ENCODE results near the gene MEG3. TPM values are rescaled to one million over a fixed set of nuclear protein-coding genes. Genes with fewer than 3 reads are reported as not detected.
A peak's percentile ranks its signal among the peaks of the same experiment; 100 is the strongest.

Gene MEG3
- total RNA-seq: not detected

DNA sequence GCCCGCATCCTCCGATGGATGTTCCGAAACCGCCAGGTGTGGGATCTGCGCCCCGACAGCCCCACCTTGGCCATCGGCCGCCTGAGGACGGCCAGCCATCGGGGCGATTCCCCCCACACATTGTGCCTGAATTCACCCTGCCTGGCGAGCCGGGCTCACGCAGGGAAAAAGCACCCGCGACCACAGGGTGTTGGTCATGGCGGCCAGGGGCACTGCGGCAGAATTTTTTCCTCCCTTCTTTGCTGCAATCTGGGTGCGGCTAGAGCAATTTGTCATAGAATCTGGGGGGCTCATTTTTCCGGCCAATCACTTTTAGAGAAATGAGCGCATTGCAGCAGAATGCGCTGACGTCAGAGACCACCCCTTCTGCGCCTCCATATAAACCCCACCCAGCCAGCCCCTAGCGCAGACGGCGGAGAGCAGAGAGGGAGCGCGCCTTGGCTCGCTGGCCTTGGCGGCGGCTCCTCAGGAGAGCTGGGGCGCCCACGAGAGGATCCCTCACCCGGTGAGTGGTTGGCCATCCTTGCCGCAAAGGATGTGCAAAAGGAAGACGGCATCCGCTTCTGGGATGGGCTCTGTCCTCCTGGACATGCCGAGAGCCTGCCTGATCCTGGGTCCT, at the start of gene MEG3:
MEG3 (plus strand) TSS at position 406 of the 619 bp plus-strand sequence.
- POLR2A ChIA-PET: no interaction called here
- H3K9me3 Mint-ChIP-seq: peaks cover 7% of the 10 kb centered on the region
- no peaks in the 10 kb centered on the region for H3K36me3 Mint-ChIP-seq
- CTCF ChIA-PET: interaction anchor here (0.6 kb wide), 1 partner anchor 163 kb away, joined by 3 read pairs; no protein-coding TSS in a partner anchor
- H3K27me3 Mint-ChIP-seq: peaks cover 38% of the 10 kb centered on the region
- H3K27ac Mint-ChIP-seq: no peak within 1 kb of the TSS
- H3K4me3 Mint-ChIP-seq: no peak within 1 kb of the TSS
- peaks cover 8% of the 10 kb centered on the region for H3K4me1 Mint-ChIP-seq (ENCODE audit: low read depth)
- intact Hi-C loops (cut with micrococcal nuclease): no loop called here
- no peak for DNase-seq

- intact Hi-C loops (cut with micrococcal nuclease): no loop called here
- Mint-ChIP-seq H3K36me3 (no peaks in the 10 kb centered on the region), H3K9me3 (no peaks in the 10 kb centered on the region), H3K4me3 (no peak overlapping the region), H3K4me1 (ENCODE audit: low read depth) (no peaks in the 10 kb centered on the region), H3K27me3 (peaks cover 3% of the 10 kb centered on the region), H3K27ac (no peak overlapping the region)
- DNase-seq: no peak
- ChIA-PET POLR2A (no interaction called here), CTCF (no interaction called here)
These were observed 49.1 kb upstream of the MEG3 start for GRCh38 chr14:100776681-100777365.

DNA sequence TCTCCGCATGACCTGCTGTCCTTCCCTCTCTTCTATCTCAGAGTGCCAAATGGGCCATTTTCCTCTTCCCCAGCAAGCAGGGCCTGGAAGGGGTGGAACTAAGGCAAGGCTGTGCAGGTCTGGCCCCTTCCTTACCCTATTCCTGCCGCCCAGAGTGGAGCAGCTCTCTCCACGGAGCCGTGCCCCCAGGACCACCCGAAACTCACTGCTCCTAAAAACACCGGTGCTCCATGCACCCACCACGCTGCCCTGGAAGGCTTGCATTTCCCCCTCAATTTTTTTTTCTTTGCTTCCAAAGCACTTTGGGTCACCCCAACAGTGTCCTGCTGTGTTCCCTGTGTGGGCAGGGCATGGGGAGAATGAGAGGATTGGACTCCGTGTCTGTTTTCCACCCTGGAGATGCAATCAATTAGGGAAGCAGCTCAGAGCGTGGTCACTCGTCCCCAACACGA, 48.5 kb upstream of the MEG3 start:
- CTCF ChIA-PET: no interaction called here
- H3K36me3 Mint-ChIP-seq: no peaks in the 10 kb centered on the region
- intact Hi-C loops (cut with micrococcal nuclease): no loop called here
- H3K27me3 Mint-ChIP-seq: peaks cover 3% of the 10 kb centered on the region
- no peaks in the 10 kb centered on the region for H3K4me1 Mint-ChIP-seq (ENCODE audit: low read depth)
- POLR2A ChIA-PET: no interaction called here
- H3K27ac Mint-ChIP-seq: no peak overlapping the region
- H3K9me3 Mint-ChIP-seq: no peaks in the 10 kb centered on the region
- no peak overlapping the region for H3K4me3 Mint-ChIP-seq
- no peak for DNase-seq

DNA sequence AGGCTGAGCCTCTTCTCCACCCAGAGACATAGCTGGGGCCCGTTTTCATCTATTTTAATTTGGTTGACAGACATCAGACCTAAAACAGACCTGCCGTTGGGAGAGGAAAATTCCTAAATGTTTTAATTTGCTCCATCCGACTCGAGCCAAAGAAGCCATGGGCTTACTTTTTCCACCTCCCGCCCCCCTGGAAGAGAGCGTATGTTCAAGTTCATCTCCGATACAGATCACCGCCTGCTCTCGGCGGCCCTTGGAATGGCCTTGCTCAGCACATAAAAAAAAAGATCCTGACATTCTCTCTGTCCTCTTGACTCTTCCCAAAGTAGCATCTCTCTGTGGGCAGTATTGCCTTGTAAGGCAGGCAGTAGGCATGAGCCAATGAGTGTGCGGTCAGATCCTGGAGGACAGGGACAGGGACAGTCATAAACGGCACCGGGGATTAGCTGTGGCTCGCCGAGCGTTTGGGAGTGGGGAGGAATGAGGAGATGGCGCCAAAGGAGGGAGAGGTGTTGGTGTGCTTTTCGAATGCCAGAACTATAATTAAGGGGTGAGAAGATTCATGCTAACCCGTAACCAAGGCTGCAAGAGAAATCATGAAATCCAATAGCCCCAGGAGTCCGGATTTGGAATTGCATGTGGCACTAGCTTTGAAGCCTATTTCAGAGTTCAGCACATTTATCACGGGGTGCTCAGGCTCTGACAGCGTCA, 47.9 kb upstream of the MEG3 start:
- Mint-ChIP-seq H3K4me3 (no peak overlapping the region), H3K4me1 (ENCODE audit: low read depth) (no peaks in the 10 kb centered on the region), H3K9me3 (no peaks in the 10 kb centered on the region), H3K27me3 (peaks cover 3% of the 10 kb centered on the region), H3K27ac (no peak overlapping the region), H3K36me3 (no peaks in the 10 kb centered on the region)
- DNase-seq: no peak
- intact Hi-C loops (cut with micrococcal nuclease): no loop called here
- POLR2A ChIA-PET: no interaction called here
- CTCF ChIA-PET: no interaction called here

DNA sequence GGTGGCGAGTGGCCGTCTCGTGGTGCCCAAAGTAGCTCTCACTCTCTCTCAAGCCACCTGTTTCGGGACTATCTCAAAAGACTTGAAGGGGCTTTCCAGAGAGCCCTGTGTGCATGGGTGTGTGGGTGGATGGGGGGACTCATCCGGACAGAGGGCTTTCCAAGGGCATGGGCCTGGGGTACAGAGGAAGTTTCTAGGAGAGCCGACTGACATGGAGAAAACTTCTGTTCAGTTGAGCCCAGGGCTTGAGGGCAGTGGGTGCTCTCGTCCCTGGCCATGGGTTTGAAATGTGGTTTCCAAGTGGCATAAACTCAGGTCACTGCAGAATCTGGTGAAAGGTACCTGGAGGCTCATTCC, 47.4 kb upstream of the MEG3 start:
- DNase-seq: no peak
- Mint-ChIP-seq H3K9me3 (no peaks in the 10 kb centered on the region), H3K36me3 (no peaks in the 10 kb centered on the region), H3K27ac (no peak overlapping the region), H3K4me3 (no peak overlapping the region), H3K4me1 (ENCODE audit: low read depth) (no peaks in the 10 kb centered on the region), H3K27me3 (peaks cover 3% of the 10 kb centered on the region)
- ChIA-PET CTCF (no interaction called here), POLR2A (no interaction called here)
- intact Hi-C loops (cut with micrococcal nuclease): no loop called here

DNA sequence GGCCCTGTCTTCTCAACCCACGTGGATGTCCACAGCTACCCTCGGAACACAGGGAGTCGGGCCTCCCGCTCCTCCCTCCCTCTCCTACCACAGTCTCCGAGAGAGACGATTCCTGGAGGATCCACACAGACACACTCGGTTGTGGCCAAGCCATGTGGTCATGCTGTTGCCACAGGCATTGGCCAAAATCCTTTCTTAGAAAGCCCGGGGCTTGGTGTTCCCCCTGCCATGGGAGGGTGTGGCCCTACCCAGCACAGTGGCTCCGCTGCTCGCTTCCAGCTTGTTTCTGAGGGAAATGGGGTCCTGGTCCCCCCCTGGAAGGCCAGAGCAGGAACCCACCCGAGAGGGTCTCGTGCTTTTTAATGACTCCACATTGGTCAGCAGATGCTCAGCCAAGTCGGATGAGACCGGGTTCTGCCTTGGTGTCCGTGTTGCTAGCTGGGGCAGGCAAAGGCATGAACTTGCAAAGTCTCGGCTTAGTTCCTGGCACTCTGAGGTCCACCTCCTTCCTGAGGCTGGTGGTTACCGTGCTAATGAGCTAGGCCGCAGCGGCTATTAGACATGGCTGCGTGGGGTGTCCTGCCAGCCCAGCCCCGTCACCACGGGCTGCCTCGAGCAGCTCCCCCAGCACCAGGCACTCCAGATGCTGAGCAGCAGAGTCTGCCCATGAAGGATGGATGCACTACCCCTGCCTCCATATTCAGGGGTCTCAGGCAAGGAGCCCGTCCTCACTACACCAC, 46.8 kb upstream of the MEG3 start:
- Mint-ChIP-seq H3K4me3 (no peak overlapping the region), H3K36me3 (no peaks in the 10 kb centered on the region), H3K27ac (no peak overlapping the region), H3K27me3 (peaks cover 3% of the 10 kb centered on the region), H3K9me3 (no peaks in the 10 kb centered on the region), H3K4me1 (ENCODE audit: low read depth) (no peaks in the 10 kb centered on the region)
- ChIA-PET POLR2A (no interaction called here), CTCF (no interaction called here)
- intact Hi-C loops (cut with micrococcal nuclease): no loop called here
- peak; percentile 0 for DNase-seq

DNA sequence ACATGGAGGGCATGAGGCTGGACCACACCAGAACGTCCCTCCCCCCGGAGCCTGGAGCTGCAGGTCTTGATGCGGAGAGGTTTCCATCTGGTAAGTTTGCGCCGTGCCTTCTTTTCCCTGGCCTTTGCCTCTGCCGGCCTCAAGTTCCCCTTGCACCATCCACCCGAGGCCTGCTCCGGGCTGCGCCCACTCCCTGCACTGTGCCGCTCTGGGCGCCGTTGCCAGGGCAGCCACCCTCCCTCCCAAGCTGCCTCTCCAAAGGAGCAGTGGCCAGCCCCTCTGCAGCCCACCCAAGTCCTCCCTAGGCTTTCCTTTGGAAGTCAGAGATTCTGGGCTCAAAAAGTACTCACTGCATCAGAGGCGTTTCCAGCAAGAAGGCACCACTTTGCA, 46.2 kb upstream of the MEG3 start:
- Mint-ChIP-seq H3K4me1 (ENCODE audit: low read depth) (no peaks in the 10 kb centered on the region), H3K36me3 (no peaks in the 10 kb centered on the region), H3K27me3 (peaks cover 3% of the 10 kb centered on the region), H3K9me3 (no peaks in the 10 kb centered on the region), H3K4me3 (no peak overlapping the region), H3K27ac (no peak overlapping the region)
- DNase-seq: peak; percentile 5
- ChIA-PET CTCF (no interaction called here), POLR2A (no interaction called here)
- intact Hi-C loops (cut with micrococcal nuclease): no loop called here

GRCh38 chr14:100780246-100780645, 45.7 kb upstream of the MEG3 start:
- H3K4me3 Mint-ChIP-seq: no peak overlapping the region
- H3K36me3 Mint-ChIP-seq: no peaks in the 10 kb centered on the region
- peaks cover 3% of the 10 kb centered on the region for H3K27me3 Mint-ChIP-seq
- no peaks in the 10 kb centered on the region for H3K9me3 Mint-ChIP-seq
- peak; percentile 4 for DNase-seq
- intact Hi-C loops (cut with micrococcal nuclease): no loop called here
- no peak overlapping the region for H3K27ac Mint-ChIP-seq
- CTCF ChIA-PET: no interaction called here
- POLR2A ChIA-PET: no interaction called here
- no peaks in the 10 kb centered on the region for H3K4me1 Mint-ChIP-seq (ENCODE audit: low read depth)

DNA sequence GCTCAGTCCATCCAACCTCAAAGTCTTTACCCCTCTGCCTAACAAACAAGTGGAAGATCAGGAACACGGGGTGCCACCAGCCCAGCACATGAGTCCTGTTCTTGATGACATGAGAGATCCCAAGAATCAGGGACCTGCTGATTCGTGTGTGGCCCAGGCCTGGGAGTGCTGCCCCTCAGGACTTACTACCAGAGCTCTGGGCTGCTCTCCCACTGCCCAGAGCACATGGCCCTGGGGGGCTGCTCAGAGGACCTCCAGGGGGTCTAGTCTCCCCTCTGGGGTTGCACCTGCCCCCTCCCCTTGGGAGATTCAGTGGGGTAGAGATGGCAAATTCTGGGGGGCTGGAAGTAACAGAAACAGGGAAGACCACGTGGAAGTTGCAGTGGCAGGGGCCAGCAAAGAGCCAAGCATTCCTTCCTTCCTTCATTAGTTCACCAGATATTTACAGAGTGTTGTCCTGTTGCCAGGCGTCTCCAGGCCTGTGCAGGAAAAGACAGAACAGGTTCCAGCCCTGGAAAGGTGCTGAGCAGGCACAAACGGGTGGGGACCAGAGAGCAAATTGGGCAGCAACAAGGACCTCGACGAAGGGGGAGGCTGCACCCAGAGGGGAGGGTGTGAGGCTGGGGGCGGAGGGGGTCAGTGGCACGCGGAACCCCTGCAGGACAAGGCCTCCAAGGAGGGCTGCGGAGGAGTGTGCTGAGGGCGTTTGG, 45.1 kb upstream of the MEG3 start:
- Mint-ChIP-seq H3K27me3 (peaks cover 3% of the 10 kb centered on the region), H3K36me3 (no peaks in the 10 kb centered on the region), H3K4me3 (no peak overlapping the region), H3K9me3 (no peaks in the 10 kb centered on the region), H3K4me1 (ENCODE audit: low read depth) (no peaks in the 10 kb centered on the region), H3K27ac (no peak overlapping the region)
- CTCF ChIA-PET: no interaction called here
- POLR2A ChIA-PET: no interaction called here
- peak; percentile 3 for DNase-seq
- intact Hi-C loops (cut with micrococcal nuclease): no loop called here

DNA sequence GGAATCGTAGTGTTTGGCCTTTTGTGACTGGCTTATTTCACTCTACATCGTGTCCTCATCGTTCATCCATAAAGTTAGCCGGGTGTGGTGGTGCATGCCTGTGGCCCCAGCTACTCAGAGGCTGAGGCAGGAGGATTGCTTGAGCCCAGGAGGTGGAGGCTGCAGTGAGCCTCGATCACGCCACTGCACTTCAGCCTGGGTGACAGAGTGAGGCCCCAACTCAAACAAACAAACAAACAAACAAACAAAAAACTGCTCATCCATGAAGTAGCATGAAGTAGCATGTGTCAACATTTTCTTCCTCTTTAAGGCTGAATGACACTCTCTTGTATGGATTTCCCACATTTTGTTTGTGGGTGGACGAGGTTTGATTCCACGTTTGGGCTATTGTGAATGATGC, 44.0 kb upstream of the MEG3 start:
- Mint-ChIP-seq H3K27me3 (peaks cover 3% of the 10 kb centered on the region), H3K4me1 (ENCODE audit: low read depth) (no peaks in the 10 kb centered on the region), H3K36me3 (no peaks in the 10 kb centered on the region), H3K9me3 (no peaks in the 10 kb centered on the region), H3K4me3 (no peak overlapping the region), H3K27ac (no peak overlapping the region)
- POLR2A ChIA-PET: no interaction called here
- intact Hi-C loops (cut with micrococcal nuclease): no loop called here
- DNase-seq: no peak
- CTCF ChIA-PET: no interaction called here

GRCh38 chr14:100782516-100783320, 43.2 kb upstream of the MEG3 start:
- Mint-ChIP-seq H3K9me3 (no peaks in the 10 kb centered on the region), H3K27me3 (peaks cover 3% of the 10 kb centered on the region), H3K36me3 (no peaks in the 10 kb centered on the region), H3K4me3 (no peak overlapping the region), H3K27ac (no peak overlapping the region), H3K4me1 (ENCODE audit: low read depth) (no peaks in the 10 kb centered on the region)
- DNase-seq: no peak
- intact Hi-C loops (cut with micrococcal nuclease): no loop called here
- ChIA-PET CTCF (no interaction called here), POLR2A (no interaction called here)

All from activated CD4-positive, alpha-beta memory T cell treated with anti-CD3 and anti-CD28 coated beads for 36 hours (primary cell).